ENCODE data around the gene KRTAP10-11.

Gene KRTAP10-11

GRCh38 chr21:44643741-44644310 is 2.4 kb upstream of the KRTAP10-11 start:
- Histone ChIP-seq H3K27me3 (peaks cover 0 to 37% of the 10 kb centered on the region in 2 donors), H3K9me3 (peaks cover 0 to 17% (median 8%) of the 10 kb centered on the region in 3 donors), H3K4me1 (no peaks in the 10 kb centered on the region), H3K27ac (no peak overlapping the region), H3K4me3 (no peak overlapping the region), H3K36me3 (no peaks in the 10 kb centered on the region)
- intact Hi-C loops (cut with DNase I; ENCODE audit: low total_unique reads), result no loop called here
- DNase-seq, result no peak
- TF ChIP-seq, protein P1, sequence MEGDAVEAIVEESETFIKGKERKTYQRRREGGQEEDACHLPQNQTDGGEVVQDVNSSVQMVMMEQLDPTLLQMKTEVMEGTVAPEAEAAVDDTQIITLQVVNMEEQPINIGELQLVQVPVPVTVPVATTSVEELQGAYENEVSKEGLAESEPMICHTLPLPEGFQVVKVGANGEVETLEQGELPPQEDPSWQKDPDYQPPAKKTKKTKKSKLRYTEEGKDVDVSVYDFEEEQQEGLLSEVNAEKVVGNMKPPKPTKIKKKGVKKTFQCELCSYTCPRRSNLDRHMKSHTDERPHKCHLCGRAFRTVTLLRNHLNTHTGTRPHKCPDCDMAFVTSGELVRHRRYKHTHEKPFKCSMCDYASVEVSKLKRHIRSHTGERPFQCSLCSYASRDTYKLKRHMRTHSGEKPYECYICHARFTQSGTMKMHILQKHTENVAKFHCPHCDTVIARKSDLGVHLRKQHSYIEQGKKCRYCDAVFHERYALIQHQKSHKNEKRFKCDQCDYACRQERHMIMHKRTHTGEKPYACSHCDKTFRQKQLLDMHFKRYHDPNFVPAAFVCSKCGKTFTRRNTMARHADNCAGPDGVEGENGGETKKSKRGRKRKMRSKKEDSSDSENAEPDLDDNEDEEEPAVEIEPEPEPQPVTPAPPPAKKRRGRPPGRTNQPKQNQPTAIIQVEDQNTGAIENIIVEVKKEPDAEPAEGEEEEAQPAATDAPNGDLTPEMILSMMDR (IDR thresholded peaks at IDR 0.05), result no peak

DNA sequence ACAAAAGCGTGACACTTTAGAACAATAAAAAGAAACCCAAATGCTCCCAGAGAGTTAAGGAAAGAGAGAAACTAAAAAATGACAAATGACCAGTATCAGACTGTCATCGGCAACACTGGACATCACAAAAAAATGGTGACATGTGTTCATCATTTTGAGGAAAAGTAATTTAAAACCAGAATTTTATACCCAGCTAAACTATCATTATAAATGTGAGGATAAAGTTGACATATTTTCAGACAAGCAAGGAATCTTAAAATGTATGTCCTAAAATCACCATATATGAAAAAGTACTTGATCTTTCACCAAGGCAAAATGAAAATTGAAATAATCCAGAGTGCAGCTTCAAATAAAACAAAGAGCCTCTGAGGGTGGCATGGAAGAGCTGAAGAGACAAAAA is 1.3 kb upstream of the KRTAP10-11 start:
- peaks cover 0 to 36% of the 10 kb centered on the region in 2 donors for H3K27me3 ChIP-seq
- no peak for DNase-seq
- no peaks in the 10 kb centered on the region for H3K4me1 ChIP-seq
- H3K27ac ChIP-seq, result no peak overlapping the region
- intact Hi-C loops (cut with DNase I; ENCODE audit: low total_unique reads), result no loop called here
- H3K4me3 ChIP-seq, result no peak overlapping the region
- no peaks in the 10 kb centered on the region for H3K36me3 ChIP-seq
- TF ChIP-seq, protein P1 (IDR thresholded peaks at IDR 0.05), result no peak
- H3K9me3 ChIP-seq, result peaks cover 0 to 17% (median 8%) of the 10 kb centered on the region in 3 donors

DNA sequence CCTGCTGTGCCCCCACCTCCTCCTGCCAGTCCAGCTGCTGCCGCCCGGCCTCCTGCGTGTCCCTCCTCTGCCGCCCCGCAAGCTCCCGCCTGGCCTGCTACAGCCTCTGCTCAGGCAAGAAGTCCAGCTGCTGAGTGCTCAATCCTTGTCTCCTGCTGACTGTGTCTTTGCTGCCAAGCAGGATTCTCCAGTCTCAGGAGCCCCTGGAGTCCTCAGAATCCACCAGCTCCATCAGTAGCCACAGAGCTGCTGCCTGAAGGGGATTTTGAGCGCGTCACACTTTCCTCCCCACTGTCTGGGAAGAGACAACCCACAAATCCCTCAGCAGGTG is 973 bp downstream of the KRTAP10-11 start:
- Histone ChIP-seq H3K27ac (no peak overlapping the region), H3K4me3 (no peak overlapping the region), H3K27me3 (peaks cover 0 to 30% of the 10 kb centered on the region in 2 donors), H3K9me3 (peaks cover 0 to 8% (median 6%) of the 10 kb centered on the region in 3 donors), H3K36me3 (no peaks in the 10 kb centered on the region), H3K4me1 (no peaks in the 10 kb centered on the region)
- intact Hi-C loops (cut with DNase I; ENCODE audit: low total_unique reads), result no loop called here
- no peak for DNase-seq
- TF ChIP-seq, protein P1 (IDR thresholded peaks at IDR 0.05), result no peak

DNA sequence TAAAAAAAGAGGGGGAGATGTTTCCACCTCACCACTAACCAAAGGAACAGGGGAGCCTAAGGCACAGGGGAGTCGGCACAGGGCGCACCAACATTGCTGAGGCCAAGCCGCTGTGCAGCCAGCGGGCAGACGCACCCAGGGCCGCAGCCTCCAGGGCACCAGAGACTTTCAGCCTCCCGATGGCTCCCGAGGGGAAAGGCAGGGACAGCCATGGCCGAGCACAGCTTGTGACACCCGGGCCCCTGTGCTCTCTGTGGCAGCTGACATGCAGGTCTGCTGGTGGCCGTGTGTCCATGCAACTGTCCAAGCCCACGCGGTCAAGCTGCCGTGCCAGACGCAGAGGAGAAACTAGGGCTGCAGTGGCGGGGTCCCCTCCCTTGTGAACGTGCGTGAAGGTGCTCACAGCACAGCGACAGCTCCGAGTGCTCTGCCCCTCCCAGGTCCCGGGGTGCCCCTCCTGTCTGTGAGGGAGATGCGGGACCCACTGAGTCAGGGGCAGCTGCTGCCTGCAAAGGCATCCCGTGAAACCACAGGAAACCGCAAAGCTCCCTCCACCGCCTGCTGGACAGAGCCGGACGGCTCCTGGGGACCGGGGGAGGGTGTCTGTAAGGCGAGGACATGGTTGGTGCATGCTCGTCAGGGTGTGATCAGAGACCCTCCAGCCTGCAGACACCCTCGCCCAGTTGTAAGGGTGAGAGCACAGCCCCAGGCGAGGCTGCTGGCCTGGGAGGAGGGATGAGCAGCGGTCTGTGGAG is 2.5 kb downstream of the KRTAP10-11 start:
- TF ChIP-seq, protein P1 (IDR thresholded peaks at IDR 0.05), result no peak
- H3K9me3 ChIP-seq, result peaks cover 0 to 8% (median 6%) of the 10 kb centered on the region in 3 donors
- no peak overlapping the region for H3K4me3 ChIP-seq
- no peak for DNase-seq
- H3K27me3 ChIP-seq, result peaks cover 0 to 30% of the 10 kb centered on the region in 2 donors
- intact Hi-C loops (cut with DNase I; ENCODE audit: low total_unique reads), result no loop called here
- no peaks in the 10 kb centered on the region for H3K4me1 ChIP-seq
- H3K27ac ChIP-seq, result no peak overlapping the region
- H3K36me3 ChIP-seq, result no peaks in the 10 kb centered on the region

GRCh38 chr21:44649521-44650100 is 3.4 kb downstream of the KRTAP10-11 start:
- DNase-seq, result no peak
- H3K4me1 ChIP-seq, result no peaks in the 10 kb centered on the region
- H3K27me3 ChIP-seq, result peaks cover 0 to 30% of the 10 kb centered on the region in 2 donors
- H3K27ac ChIP-seq, result no peak overlapping the region
- H3K36me3 ChIP-seq, result no peaks in the 10 kb centered on the region
- H3K4me3 ChIP-seq, result no peak overlapping the region
- intact Hi-C loops (cut with DNase I; ENCODE audit: low total_unique reads), result no loop called here
- peaks cover 0 to 8% (median 6%) of the 10 kb centered on the region in 3 donors for H3K9me3 ChIP-seq
- TF ChIP-seq, protein P1 (IDR thresholded peaks at IDR 0.05), result no peak

Measured in tibial artery (tissue), 4 donors.